Stomach (tissue), 9 donors: Measurements from ENCODE around the gene ADAMTS16. TPM values are rescaled to one million over a fixed set of nuclear protein-coding genes. Genes with fewer than 3 reads are reported as not detected.
A peak's percentile ranks its signal among the peaks of the same experiment; 100 is the strongest.

Source experiments
- DNase-seq, 2 donors: peaks; one replicate each; pipeline versions ENCODE4 v3.0.0 to v3.0.0-alpha.2; 2013 to 2019
- H3K27ac ChIP-seq, 5 donors: fragments of 200-600 bp in 4 of 5; sonication (generic) in 4 of 5; one replicate each; pipeline ENCODE4 v1.5.1; 2013 to 2019; ENCODE audit warnings: mild to moderate bottlenecking in 1 of 5, moderate library complexity in 1 of 5
- H3K27me3 ChIP-seq, 3 donors: fragments of 200-600 bp; sonication (generic); one replicate each; pipeline ENCODE4 v1.5.1; 2017 to 2019; ENCODE audit warnings: mixed run types in 1 of 3
- H3K36me3 ChIP-seq, 4 donors: fragments of 200-600 bp; sonication (generic); 1 replicate in 3 of 4; 2 replicates in 1 of 4; pipeline ENCODE4 v1.5.1; 2016 to 2019
- H3K4me1 ChIP-seq, 4 donors: fragments of 200-600 bp; sonication (generic); one replicate each; pipeline ENCODE4 v1.5.1; 2016 to 2019
- H3K4me3 ChIP-seq, 4 donors: fragments of 200-600 bp; sonication (generic) in 3 of 4; one replicate each; pipeline ENCODE4 v1.5.1; 2016 to 2019; ENCODE audit warnings: mild to moderate bottlenecking in 1 of 4
- H3K9me3 ChIP-seq, 4 donors: fragments of 200-600 bp; sonication (generic); one replicate each; pipeline ENCODE4 v1.5.1; 2016 to 2019
- CTCF ChIP-seq, 7 experiments: fragments of 450-650 bp in 4 of 7; fragments of 200-600 bp in 3 of 7; sonication (generic) in 3 of 7; IDR thresholded peaks; one replicate each; pipeline ENCODE4 v1.5.1; 2016 to 2019; ENCODE audit warnings: antibody characterized with exemption in 7 of 7, control low read depth in 2 of 7, mild to moderate bottlenecking in 1 of 7
- EP300 ChIP-seq: sonication (generic); formaldehyde crosslinking; IDR thresholded peaks from one replicate; pipeline ENCODE4 v1.6.1; 2017; ENCODE audit warnings: antibody characterized with exemption
- POLR2A ChIP-seq, 4 donors: fragments of 450-650 bp; IDR thresholded peaks; one replicate each; pipeline ENCODE4 v1.6.1; 2016; ENCODE audit warnings: antibody characterized with exemption in 4 of 4, control low read depth in 2 of 4, mild to moderate bottlenecking in 1 of 4, moderate library complexity in 1 of 4
- POLR2AphosphoS5 ChIP-seq, 3 donors: sonication (generic); formaldehyde crosslinking; IDR thresholded peaks; one replicate each; pipeline ENCODE4 v1.6.1; 2016; ENCODE audit warnings: antibody characterized with exemption in 3 of 3
- WGBS, 5 donors: extraction: QIAGEN DNeasy Blood & Tissue Kit in 3 of 5; methylation state at CpG; one replicate each; pipeline versions ENCODE4 v1.1.5 to v1.1.7; 2013 to 2018; 5-methylcytosine and 5-hydroxymethylcytosine counted together
- intact Hi-C: fragments of 100-400 bp; cut with DNase I; formaldehyde crosslinking; loops from one replicate; pipeline ENCODE4 v1.15.1; 2023; ENCODE audit warnings: low total_unique reads
- polyA plus RNA-seq, 3 donors: library from polyadenylated mRNA; stranded (reverse); fragments of 200-250 nt; gene quantifications; one replicate each; pipeline ENCODE4 v1.2.3, GENCODE V29; 2013
- total RNA-seq, 5 donors: library from RNA; depleted of rRNA; stranded (reverse); fragments of >200 nt; gene quantifications; one replicate each; pipeline versions ENCODE4 v1.1.0 to v1.2.3, GENCODE V29; 2014 to 2016
- donor health status: healthy with polysubstance abuse.
- donor health status: Bipolar disorder and iron deficiency.
- donor health status: healthy.

Gene ADAMTS16
- total and polyA plus RNA-seq, 8 donors, result 0.29 to 12.7 TPM; not detected in 6

- Histone ChIP-seq H3K36me3 (no peaks in the 10 kb centered on the region), H3K4me1 (no peaks in the 10 kb centered on the region), H3K27me3 (no peaks in the 10 kb centered on the region), H3K27ac (no peak overlapping the region), H3K9me3 (no peaks in the 10 kb centered on the region), H3K4me3 (no peak overlapping the region)
- TF ChIP-seq POLR2A (IDR thresholded peaks at IDR 0.05), result no peak
- no peak for TF ChIP-seq EP300
- no peak for TF ChIP-seq POLR2AphosphoS5 (IDR thresholded peaks at IDR 0.05)
- no peak for TF ChIP-seq CTCF (IDR thresholded peaks at IDR 0.05)
- whole genome bisulfite sequencing, 5 donors, result 78 to 82% (median 79%) methylated on average over 2 of the region's 2 CpGs
- intact Hi-C loops, result no loop called here
- DNase-seq, result no peak
These were observed 63.3 kb downstream of the ADAMTS16 start for GRCh38 chr5:5203451-5203850.

GRCh38 chr5:5207828-5208227 is 67.7 kb downstream of the ADAMTS16 start:
- Histone ChIP-seq H3K9me3 (no peaks in the 10 kb centered on the region), H3K27ac (no peak overlapping the region), H3K4me3 (no peak overlapping the region), H3K4me1 (no peaks in the 10 kb centered on the region), H3K27me3 (no peaks in the 10 kb centered on the region), H3K36me3 (no peaks in the 10 kb centered on the region)
- TF ChIP-seq POLR2AphosphoS5 (IDR thresholded peaks at IDR 0.05), result no peak
- no peak for TF ChIP-seq POLR2A (IDR thresholded peaks at IDR 0.05)
- TF ChIP-seq EP300, result no peak
- DNase-seq, result no peak
- intact Hi-C loops, result no loop called here
- 83 to 94% (median 88%) methylated on average over 3 of the region's 3 CpGs for WGBS, 5 donors

- WGBS, 5 donors, result 28 to 52% (median 34%) methylated on average over 5 of the region's 5 CpGs
These were observed 69.0 kb downstream of the ADAMTS16 start for GRCh38 chr5:5209089-5209488.

GRCh38 chr5:5209510-5210286 is 69.6 kb downstream of the ADAMTS16 start:
- Histone ChIP-seq H3K27ac (no peak overlapping the region), H3K4me3 (no peak overlapping the region), H3K4me1 (no peaks in the 10 kb centered on the region), H3K36me3 (no peaks in the 10 kb centered on the region), H3K9me3 (no peaks in the 10 kb centered on the region), H3K27me3 (no peaks in the 10 kb centered on the region)
- 44 to 48% (median 46%) methylated on average over 5 of the region's 5 CpGs for WGBS, 5 donors
- intact Hi-C loops, result no loop called here
- TF ChIP-seq POLR2A (IDR thresholded peaks at IDR 0.05), result no peak
- TF ChIP-seq POLR2AphosphoS5 (IDR thresholded peaks at IDR 0.05), result no peak
- no peak for TF ChIP-seq CTCF (IDR thresholded peaks at IDR 0.05)
- TF ChIP-seq EP300, result no peak
- no peak for DNase-seq

More at GRCh38 chr5:5209089-5209488, 69.0 kb downstream of the ADAMTS16 start:
- peak in 1 of 2 donors; percentile 25 for DNase-seq
- no peaks in the 10 kb centered on the region for H3K27me3 ChIP-seq
- H3K4me3 ChIP-seq, result no peak overlapping the region
- no peaks in the 10 kb centered on the region for H3K4me1 ChIP-seq
- intact Hi-C loops, result no loop called here
- H3K27ac ChIP-seq, result no peak overlapping the region
- TF ChIP-seq POLR2A (IDR thresholded peaks at IDR 0.05), result no peak
- TF ChIP-seq CTCF (IDR thresholded peaks at IDR 0.05), result no peak
- TF ChIP-seq EP300, result no peak
- no peak for TF ChIP-seq POLR2AphosphoS5 (IDR thresholded peaks at IDR 0.05)
- no peaks in the 10 kb centered on the region for H3K9me3 ChIP-seq
- H3K36me3 ChIP-seq, result no peaks in the 10 kb centered on the region

- H3K36me3 ChIP-seq, result no peaks in the 10 kb centered on the region
- H3K9me3 ChIP-seq, result no peaks in the 10 kb centered on the region
- H3K27me3 ChIP-seq, result no peaks in the 10 kb centered on the region
- intact Hi-C loops, result no loop called here
- no peaks in the 10 kb centered on the region for H3K4me1 ChIP-seq
- DNase-seq, result no peak
- WGBS, 5 donors, result 62 to 80% (median 69%) methylated on average over 1 of the region's 1 CpG
- H3K4me3 ChIP-seq, result no peak overlapping the region
- no peak overlapping the region for H3K27ac ChIP-seq
- TF ChIP-seq CTCF (IDR thresholded peaks at IDR 0.05) (no peak), POLR2A (IDR thresholded peaks at IDR 0.05) (no peak), POLR2AphosphoS5 (IDR thresholded peaks at IDR 0.05) (no peak), EP300 (no peak)
These were observed 77.2 kb downstream of the ADAMTS16 start for GRCh38 chr5:5217371-5217770.
